Posterior cingulate gyrus (tissue), 11 donors: ENCODE measurements around the gene ANKRD44.

Source experiments
- DNase-seq, 10 donors: peaks; one replicate each; pipeline versions ENCODE4 v3.0.0 to v3.0.0-alpha.2; 2020 to 2021; ENCODE audit warnings: mixed read lengths in 3 of 10
- intact Hi-C: fragments of 100-400 bp; cut with DNase I; formaldehyde crosslinking; loops from one replicate; pipeline ENCODE4 v1.15.1; 2023

ANKRD44 gene

GRCh38 chr2:197092431-197092830 is 218.1 kb downstream of the ANKRD44 start:
- no peak for DNase-seq

GRCh38 chr2:197090742-197091367 is 219.7 kb downstream of the ANKRD44 start:
- intact Hi-C loops = no loop called here
- DNase-seq = peak in 5 of 10 donors; percentile 31 to 86 (median 67)

More at GRCh38 chr2:197092431-197092830, 218.1 kb downstream of the ANKRD44 start:
- intact Hi-C loops = no loop called here

GRCh38 chr2:197089655-197090054 is 220.9 kb downstream of the ANKRD44 start:
- DNase-seq = no peak
- intact Hi-C loops = no loop called here

GRCh38 chr2:197088694-197089093 is 221.9 kb downstream of the ANKRD44 start:
- no peak for DNase-seq
- intact Hi-C loops = no loop called here

GRCh38 chr2:197086500-197086899 is 224.1 kb downstream of the ANKRD44 start:
- no peak for DNase-seq
- intact Hi-C loops = no loop called here

GRCh38 chr2:197085665-197086064 is 224.9 kb downstream of the ANKRD44 start:
- DNase-seq = no peak
- intact Hi-C loops = no loop called here

GRCh38 chr2:197081294-197081693 is 229.3 kb downstream of the ANKRD44 start:
- no peak for DNase-seq
- intact Hi-C loops = no loop called here

- intact Hi-C loops = no loop called here
- DNase-seq = peak in 1 of 10 donors; percentile 77
Measured at GRCh38 chr2:197080578-197081216, 229.9 kb downstream of the ANKRD44 start.

- intact Hi-C loops = no loop called here
- DNase-seq = no peak
Measured at GRCh38 chr2:197079832-197080555, 230.6 kb downstream of the ANKRD44 start.

GRCh38 chr2:197079414-197079813 is 231.2 kb downstream of the ANKRD44 start:
- intact Hi-C loops = no loop called here
- DNase-seq = no peak

GRCh38 chr2:197078535-197078934 is 232.0 kb downstream of the ANKRD44 start:
- intact Hi-C loops = no loop called here
- DNase-seq = no peak

- intact Hi-C loops = no loop called here
- DNase-seq = no peak
Measured at GRCh38 chr2:197077336-197077735, 233.2 kb downstream of the ANKRD44 start.

GRCh38 chr2:197076652-197077051 is 233.9 kb downstream of the ANKRD44 start:
- DNase-seq = no peak
- intact Hi-C loops = no loop called here

- no peak for DNase-seq
Measured at GRCh38 chr2:197075754-197076337, 234.7 kb downstream of the ANKRD44 start.

GRCh38 chr2:197075281-197075680 is 235.3 kb downstream of the ANKRD44 start:
- DNase-seq = no peak
- intact Hi-C loops = no loop called here

More at GRCh38 chr2:197075754-197076337, 234.7 kb downstream of the ANKRD44 start:
- intact Hi-C loops = no loop called here

GRCh38 chr2:197073701-197074433 is 236.7 kb downstream of the ANKRD44 start:
- intact Hi-C loops = no loop called here
- peak; percentile 82 to 98 (median 92) for DNase-seq

GRCh38 chr2:197073270-197073669 is 237.3 kb downstream of the ANKRD44 start:
- no peak for DNase-seq
- intact Hi-C loops = no loop called here

- no peak for DNase-seq
- intact Hi-C loops = no loop called here
Measured at GRCh38 chr2:197072533-197072932, 238.0 kb downstream of the ANKRD44 start.

GRCh38 chr2:197071790-197072436 is 238.7 kb downstream of the ANKRD44 start:
- intact Hi-C loops = no loop called here
- DNase-seq = no peak

GRCh38 chr2:197071213-197071612 is 239.4 kb downstream of the ANKRD44 start:
- intact Hi-C loops = no loop called here
- no peak for DNase-seq
